Heart left ventricle (tissue), 13 donors: ENCODE data around the gene MAPKAPK2.

Experiments used
- POLR2A ChIP-seq, 2 donors: fragments of 450-650 bp; IDR thresholded peaks; one replicate each; pipeline ENCODE4 v1.6.1; 2017; ENCODE audit warnings: antibody characterized with exemption in 2 of 2, mild to moderate bottlenecking in 2 of 2, moderate library complexity in 2 of 2
- TF ChIP-seq, protein P1 (sequence below), 12 donors: fragments of 200-600 bp; sonication (generic) in 4 of 12; IDR thresholded peaks; one replicate each; pipeline versions ENCODE4 v1.5.0 to v1.8.0; 2018 to 2022; ENCODE audit warnings: antibody characterized with exemption in 12 of 12, mild to moderate bottlenecking in 5 of 12
- donor health status: ischemic (EF 13 %, LVEDD 7.1; RV severe dilation, severe dysfunction).
- donor health status: DM: no; HTN: yes; CAD: no.
- donor health status: DM: no; HTN: no; CAD: no.
- donor health status: ischemic (EF 25% LVEDD 6.9; RV normal size, moderate dysfunction).
- donor health status: ischemic (EF 25% LVEDD 5.7; RV mildly dilated, moderate dysfunction).
- donor health status: ischemic (EF 35%, LVEDD 5.7; RV mildly dilated, moderate dysfunction).
- donor health status: nonischemic (EF 11% LVEDD 7.7; RV severe dilation, severe dysfunction).
- donor health status: DM: yes; HTN: yes; CAD: no.
- donor health status: PGD.
- donor health status: ischemic (EF 29% LVEDD 5.4; RV normal size, mild dysfunction).
- donor health status: nonischemic (EF 23%, LVEDD 6.1; RV moderate dilation, normal function).

- no peak for TF ChIP-seq POLR2A (IDR thresholded peaks at IDR 0.05)
- TF ChIP-seq, protein P1, sequence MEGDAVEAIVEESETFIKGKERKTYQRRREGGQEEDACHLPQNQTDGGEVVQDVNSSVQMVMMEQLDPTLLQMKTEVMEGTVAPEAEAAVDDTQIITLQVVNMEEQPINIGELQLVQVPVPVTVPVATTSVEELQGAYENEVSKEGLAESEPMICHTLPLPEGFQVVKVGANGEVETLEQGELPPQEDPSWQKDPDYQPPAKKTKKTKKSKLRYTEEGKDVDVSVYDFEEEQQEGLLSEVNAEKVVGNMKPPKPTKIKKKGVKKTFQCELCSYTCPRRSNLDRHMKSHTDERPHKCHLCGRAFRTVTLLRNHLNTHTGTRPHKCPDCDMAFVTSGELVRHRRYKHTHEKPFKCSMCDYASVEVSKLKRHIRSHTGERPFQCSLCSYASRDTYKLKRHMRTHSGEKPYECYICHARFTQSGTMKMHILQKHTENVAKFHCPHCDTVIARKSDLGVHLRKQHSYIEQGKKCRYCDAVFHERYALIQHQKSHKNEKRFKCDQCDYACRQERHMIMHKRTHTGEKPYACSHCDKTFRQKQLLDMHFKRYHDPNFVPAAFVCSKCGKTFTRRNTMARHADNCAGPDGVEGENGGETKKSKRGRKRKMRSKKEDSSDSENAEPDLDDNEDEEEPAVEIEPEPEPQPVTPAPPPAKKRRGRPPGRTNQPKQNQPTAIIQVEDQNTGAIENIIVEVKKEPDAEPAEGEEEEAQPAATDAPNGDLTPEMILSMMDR (IDR thresholded peaks at IDR 0.05): no peak
Observed at GRCh38 chr1:206651958-206652890, 32.5 kb upstream of the MAPKAPK2 start.
